GM19395 (cell line): Measurements from ENCODE around the gene SARDH.
"Not testable (repeated sequence)": the region's sequence is repeated elsewhere in the genome, so short reads cannot be mapped to it uniquely, and the experiment has no call there.

Experiments
- ATAC-seq: cut with Tn5 transposase; IDR thresholded peaks from one replicate; pipeline ENCODE4 v1.9.1; 2021; ENCODE audit warnings: mild to moderate bottlenecking, moderate library complexity; ENCODE audit not compliant: unreplicated experiment

SARDH gene

GRCh38 chr9:133687856-133688761 is 50.0 kb downstream of the SARDH start:
- ATAC-seq: no peak

- no peak for ATAC-seq
These were observed 51.2 kb downstream of the SARDH start for GRCh38 chr9:133686642-133687575.

GRCh38 chr9:133685653-133686609 is 52.2 kb downstream of the SARDH start:
- no peak for ATAC-seq

GRCh38 chr9:133684936-133685361 is 53.2 kb downstream of the SARDH start:
- no peak for ATAC-seq

GRCh38 chr9:133684121-133684935 is 53.8 kb downstream of the SARDH start:
- no peak for ATAC-seq

- ATAC-seq: no peak
These were observed 54.5 kb downstream of the SARDH start for GRCh38 chr9:133683586-133684120.

GRCh38 chr9:133682818-133683585 is 55.1 kb downstream of the SARDH start:
- ATAC-seq: no peak

- no peak for ATAC-seq
These were observed 56.4 kb downstream of the SARDH start for GRCh38 chr9:133681658-133682306.

- ATAC-seq: no peak
These were observed 57.0 kb downstream of the SARDH start for GRCh38 chr9:133680976-133681657.

GRCh38 chr9:133680250-133680975 is 57.7 kb downstream of the SARDH start:
- no peak for ATAC-seq

- ATAC-seq: no peak
These were observed 58.6 kb downstream of the SARDH start for GRCh38 chr9:133679466-133680061.

GRCh38 chr9:133679056-133679455 is 59.1 kb downstream of the SARDH start:
- ATAC-seq: no peak

GRCh38 chr9:133677126-133678010 is 60.8 kb downstream of the SARDH start:
- ATAC-seq: no peak

- ATAC-seq: no peak
These were observed 61.7 kb downstream of the SARDH start for GRCh38 chr9:133676450-133676849.

- not testable (repeated sequence) for ATAC-seq
These were observed 62.4 kb downstream of the SARDH start for GRCh38 chr9:133675796-133676195.
